Measurements from ENCODE around the gene CCDC17. TPM values are rescaled to one million over a fixed set of nuclear protein-coding genes. Genes with fewer than 3 reads are reported as not detected.

Gene CCDC17
- 1 to 10 TPM in 3 of 4 donors, under 1 TPM in 1; 0.77 to 2.0 (median 1.3) TPM for polyA plus RNA-seq (ENCODE audit: insufficient read length in 4 of 4)

GRCh38 chr1:45623972-45624371, at the start of gene CCDC17:
TSS of gene CCDC17 (minus strand) at chr1:45624054. CDS start at chr1:45623909, 145 bp downstream.
- no peak for DNase-seq (ENCODE audit: low read depth in 4 of 4, low spot score in 3 of 4)

GRCh38 chr1:45669859-45670655, 46.2 kb upstream of the CCDC17 start:
- no peak for DNase-seq (ENCODE audit: low read depth in 4 of 4, low spot score in 3 of 4)

- no peak for DNase-seq (ENCODE audit: low read depth in 4 of 4, low spot score in 3 of 4)
These were observed 45.5 kb upstream of the CCDC17 start for GRCh38 chr1:45669379-45669778.

- no peak for DNase-seq (ENCODE audit: low read depth in 4 of 4, low spot score in 3 of 4)
These were observed 44.7 kb upstream of the CCDC17 start for GRCh38 chr1:45668526-45668925.

- DNase-seq (ENCODE audit: low read depth in 4 of 4, low spot score in 3 of 4), result no peak
These were observed 43.7 kb upstream of the CCDC17 start for GRCh38 chr1:45667321-45668111.

- DNase-seq (ENCODE audit: low read depth in 4 of 4, low spot score in 3 of 4), result no peak
These were observed 43.0 kb upstream of the CCDC17 start for GRCh38 chr1:45666836-45667235.

GRCh38 chr1:45660336-45660735, 36.5 kb upstream of the CCDC17 start:
- no peak for DNase-seq (ENCODE audit: low read depth in 4 of 4, low spot score in 3 of 4)

GRCh38 chr1:45659222-45659621, 35.4 kb upstream of the CCDC17 start:
- DNase-seq (ENCODE audit: low read depth in 4 of 4, low spot score in 3 of 4), result no peak

GRCh38 chr1:45658171-45658570, 34.3 kb upstream of the CCDC17 start:
- DNase-seq (ENCODE audit: low read depth in 4 of 4, low spot score in 3 of 4), result no peak

- DNase-seq (ENCODE audit: low read depth in 4 of 4, low spot score in 3 of 4), result no peak
These were observed 32.8 kb upstream of the CCDC17 start for GRCh38 chr1:45656573-45657226.

GRCh38 chr1:45654540-45655280, 30.9 kb upstream of the CCDC17 start:
- DNase-seq (ENCODE audit: low read depth in 4 of 4, low spot score in 3 of 4), result no peak

- no peak for DNase-seq (ENCODE audit: low read depth in 4 of 4, low spot score in 3 of 4)
These were observed 23.6 kb upstream of the CCDC17 start for GRCh38 chr1:45647248-45648021.

GRCh38 chr1:45644661-45645060, 20.8 kb upstream of the CCDC17 start:
- DNase-seq (ENCODE audit: low read depth in 4 of 4, low spot score in 3 of 4), result no peak

- no peak for DNase-seq (ENCODE audit: low read depth in 4 of 4, low spot score in 3 of 4)
These were observed 20.1 kb upstream of the CCDC17 start for GRCh38 chr1:45643978-45644377.

- DNase-seq (ENCODE audit: low read depth in 4 of 4, low spot score in 3 of 4), result no peak
These were observed 19.5 kb upstream of the CCDC17 start for GRCh38 chr1:45643321-45643720.

- DNase-seq (ENCODE audit: low read depth in 4 of 4, low spot score in 3 of 4), result no peak
These were observed 16.4 kb upstream of the CCDC17 start for GRCh38 chr1:45640293-45640692.

GRCh38 chr1:45635211-45635610, 11.4 kb upstream of the CCDC17 start:
- no peak for DNase-seq (ENCODE audit: low read depth in 4 of 4, low spot score in 3 of 4)

GRCh38 chr1:45630429-45630828, 6.6 kb upstream of the CCDC17 start:
- DNase-seq (ENCODE audit: low read depth in 4 of 4, low spot score in 3 of 4), result no peak

- no peak for DNase-seq (ENCODE audit: low read depth in 4 of 4, low spot score in 3 of 4)
These were observed 5.2 kb upstream of the CCDC17 start for GRCh38 chr1:45629035-45629434.

All from left renal pelvis (tissue), 4 donors.